ENCODE data around the gene DIO3. TPM values are rescaled to one million over a fixed set of nuclear protein-coding genes. Genes with fewer than 3 reads are reported as not detected.

Gene DIO3
- total and polyA plus RNA-seq, 2 of the 13 experiments (the other 11 are each of a cell fraction or from before 2014, with no cell fraction given), result not detected

GRCh38 chr14:101603096-101603495 lies 41.8 kb downstream of the DIO3 start (continued):
- no peak for TF ChIP-seq HNRNPL (IDR thresholded peaks at IDR 0.05; ENCODE audit: low read depth, low read length)

DNA sequence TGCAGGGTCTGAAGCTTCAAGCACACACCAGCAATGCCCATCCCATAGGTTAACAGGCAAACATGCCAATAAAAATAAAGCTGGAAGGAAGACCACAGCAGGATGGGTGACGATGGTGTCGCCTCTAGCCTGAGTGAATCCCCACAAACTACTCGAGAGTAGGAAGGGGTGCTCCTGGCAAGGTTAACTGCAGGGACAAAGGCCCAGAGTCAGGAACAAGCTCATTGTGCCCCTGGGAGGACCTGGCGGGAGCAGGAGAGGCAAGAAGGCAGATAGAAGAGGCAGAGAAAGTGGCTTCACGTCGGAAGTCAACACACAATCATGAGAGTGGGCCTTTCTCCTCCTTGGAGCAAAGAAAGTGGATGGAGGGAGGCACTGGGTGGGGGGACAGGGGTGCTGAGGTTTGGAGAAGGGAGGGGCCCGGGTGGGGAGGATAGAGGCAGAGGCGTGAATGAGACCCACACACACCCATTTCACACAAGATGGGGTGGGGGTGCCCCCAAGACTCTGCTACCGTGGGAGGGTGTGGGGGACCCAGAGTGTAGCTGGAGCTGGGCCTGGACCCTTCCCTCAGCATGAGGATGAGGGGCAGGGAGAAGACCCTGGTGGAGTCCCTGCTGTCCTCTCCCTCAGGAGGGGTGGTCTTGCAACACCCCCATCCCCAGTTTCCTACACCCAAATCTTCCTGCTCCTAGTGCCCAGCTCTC lies 43.1 kb downstream of the DIO3 start:
- H3K79me2 ChIP-seq (ENCODE audit: insufficient read depth, low read length), result no peaks in the 10 kb centered on the region
- no peaks in the 10 kb centered on the region for H4K20me1 ChIP-seq (ENCODE audit: insufficient read depth, low read length)
- no peaks in the 10 kb centered on the region for H3K9me3 ChIP-seq (ENCODE audit: low read length)
- ChIA-PET CTCF (ENCODE audit: low intra/inter-chr PET ratio, low total read pairs) (no interaction called here), POLR2A (no interaction called here)
- no peak overlapping the region for H3K4me3 ChIP-seq (replicated peaks in 1 of 3; ENCODE audit: insufficient read depth in 1 of 3, low read depth in 2 of 3, low read length in 3 of 3)
- no peak overlapping the region for H3K4me2 ChIP-seq (ENCODE audit: low read depth, low read length)
- in situ Hi-C loops (cut with HindIII; ENCODE audit: extremely low pct_ligation_motif_present, low pct_unique_long_range_greater_than_20kb), result no loop called here
- no peak for TF ChIP-seq SP4 (CRISPR knock-in tag; IDR thresholded peaks at IDR 0.05)
- TF ChIP-seq MAFG (CRISPR knock-in tag; IDR thresholded peaks at IDR 0.05), result no peak
- TF ChIP-seq ZSCAN9 (CRISPR knock-in tag; IDR thresholded peaks at IDR 0.05; ENCODE audit: borderline replicate concordance), result no peak
- TF ChIP-seq ZNF747 (CRISPR knock-in tag; IDR thresholded peaks at IDR 0.05; ENCODE audit: borderline replicate concordance), result no peak
- ATAC-seq, result no peak
- intact Hi-C loops (cut with micrococcal nuclease; ENCODE audit: unreplicated experiment), result no loop called here
- no TSS peak for BruUV-seq (replicated peaks)
- no peak overlapping the region for H3K9ac ChIP-seq (ENCODE audit: insufficient read depth, low read depth, low read length)
- no peak for FAIRE-seq
- WGBS (ENCODE audit: low lambda C conversion rate), result 24% methylated on average over 9 of the region's 9 CpGs
- no peaks in the 10 kb centered on the region for H3K36me3 ChIP-seq (replicated peaks in 1 of 2; ENCODE audit: control insufficient read depth in 1 of 2, insufficient read depth in 2 of 2, low read length in 2 of 2)
- no peak overlapping the region for H3K27ac ChIP-seq (ENCODE audit: extremely low read length, insufficient read depth, low read length)
- DNase-seq (ENCODE audit: low spot score), result no peak
- H3K4me1 ChIP-seq (ENCODE audit: insufficient read depth, low read length), result no peaks in the 10 kb centered on the region
- H3K27me3 ChIP-seq (ENCODE audit: control insufficient read depth in 1 of 2, insufficient read depth in 2 of 2, low read length in 2 of 2), result peaks cover 4 to 40% of the 10 kb centered on the region in 2 experiments; a peak in 2 of 5 replicates
- H2AFZ ChIP-seq (ENCODE audit: low read length), result no peak overlapping the region
